G401 (cell line): ENCODE measurements around the gene RUVBL1. TPM values are rescaled to one million over a fixed set of nuclear protein-coding genes. Genes with fewer than 3 reads are reported as not detected.

Experiments
- DNase-seq: peaks from one replicate; pipeline ENCODE4 v3.0.0-alpha.2; 2015; ENCODE audit warnings: low spot score
- in situ Hi-C: cut with HindIII; loops from 2 replicates; pipeline ENCODE4 v1.10.0; 2016; ENCODE audit warnings: low sequenced_read_pairs, mixed read lengths
- total RNA-seq: library from RNA; depleted of rRNA; stranded (reverse); fragments of >200 nt; shearing (Covaris generic); gene quantifications from 2 replicates; pipeline ENCODE4 v1.2.3, GENCODE V29; 2014

The RUVBL1 gene
- total RNA-seq, 1 experiment from 2014 or later: 177 TPM

DNA sequence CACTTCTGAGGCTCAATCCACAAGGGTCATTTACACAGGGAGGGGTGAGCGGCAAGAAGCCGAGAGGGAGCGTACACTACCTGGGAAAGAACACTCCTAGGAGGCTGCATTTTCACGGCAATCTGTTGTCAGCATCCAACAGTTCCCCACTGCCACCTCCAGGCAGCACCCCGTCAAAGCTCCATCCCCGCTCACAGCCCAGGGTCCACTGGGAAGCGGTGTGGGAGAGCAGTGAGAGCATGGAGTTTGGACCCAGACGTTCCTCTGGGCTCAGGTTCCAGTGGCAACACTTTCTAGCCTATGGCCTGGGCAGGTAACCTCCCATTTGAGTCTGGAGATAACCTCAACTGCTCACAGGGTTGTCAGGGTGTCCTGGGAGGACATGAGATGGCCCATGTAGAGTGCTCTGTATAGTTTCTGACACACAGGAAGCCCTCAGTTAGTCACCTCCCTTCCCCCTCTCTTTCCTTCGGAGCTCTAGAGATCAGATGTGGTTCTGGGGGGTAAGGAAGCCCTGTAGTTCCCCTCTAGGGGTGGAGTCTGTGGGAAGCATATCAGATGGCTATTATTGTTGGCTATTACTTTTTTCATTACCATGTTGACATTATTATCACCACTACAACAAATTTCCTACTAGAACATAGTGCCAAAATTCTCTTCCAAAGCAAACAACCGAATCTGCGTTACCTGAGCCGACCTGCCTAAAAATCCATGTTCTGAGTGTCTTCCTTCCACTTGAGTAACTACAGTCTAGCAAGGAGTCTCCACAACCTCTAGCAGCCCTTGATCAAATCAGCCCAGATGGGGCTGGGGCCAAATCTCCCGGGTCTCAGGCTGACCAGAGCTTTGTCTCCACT is 29.1 kb downstream of the RUVBL1 start:
- DNase-seq: no peak
- in situ Hi-C loops: no loop called here

DNA sequence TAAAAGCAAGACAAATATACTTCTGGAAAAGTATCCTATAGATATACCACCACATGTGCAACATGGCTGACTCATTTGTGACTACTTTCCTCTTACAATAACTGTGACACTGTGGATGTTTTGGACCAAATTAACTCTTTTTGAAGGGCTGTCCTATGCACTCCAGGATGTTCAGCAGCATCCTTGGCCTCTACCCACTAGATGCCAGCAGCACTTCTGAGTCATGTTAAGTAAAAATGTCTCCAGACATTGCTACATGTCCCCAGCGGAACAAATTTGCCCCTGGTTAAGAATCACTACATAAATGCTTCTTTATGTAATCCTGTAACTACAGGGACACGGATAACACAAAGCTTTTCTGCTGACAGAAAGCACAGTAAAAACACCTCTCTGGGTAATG is 32.0 kb downstream of the RUVBL1 start:
- in situ Hi-C loops: no loop called here

GRCh38 chr3:128089135-128089534 is 34.5 kb downstream of the RUVBL1 start:
- no peak for DNase-seq
- in situ Hi-C loops: no loop called here

More for the DNA sequence above, 32.0 kb downstream of the RUVBL1 start:
- no peak for DNase-seq

GRCh38 chr3:128084675-128085021 is 39.0 kb downstream of the RUVBL1 start:
- in situ Hi-C loops: no loop called here
- no peak for DNase-seq

DNA sequence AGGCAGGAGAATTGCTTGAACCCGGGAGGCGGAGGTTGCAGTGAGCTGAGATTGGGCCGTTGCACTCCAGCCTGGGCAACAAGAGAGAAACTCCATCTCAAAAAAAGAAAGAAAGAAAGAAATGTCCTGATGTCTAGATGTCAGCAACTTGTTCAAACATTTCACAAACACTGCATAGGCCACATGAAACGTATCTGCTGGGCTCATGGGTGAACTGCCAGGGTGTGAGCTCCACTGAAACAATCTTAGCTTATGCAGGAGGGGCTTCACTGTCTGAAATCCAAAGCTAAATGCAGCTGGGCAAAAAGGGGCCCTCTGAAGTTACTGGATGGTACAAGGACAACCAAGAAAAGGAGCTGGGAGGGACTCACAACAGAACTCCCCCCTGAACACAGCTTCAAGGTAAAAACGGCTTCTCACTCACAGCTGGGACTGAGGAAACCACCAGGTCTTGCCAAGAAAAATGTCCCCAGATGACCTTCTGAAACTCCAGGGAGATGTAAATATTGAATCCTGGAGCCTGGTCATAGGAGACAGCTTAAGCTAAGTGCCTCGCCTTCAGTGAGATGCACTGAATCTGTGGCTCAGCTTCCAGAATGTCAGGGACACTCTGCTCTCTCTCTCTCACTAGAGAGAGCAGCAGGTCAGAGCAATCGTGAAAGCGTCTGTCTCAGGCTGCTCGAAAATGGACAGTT is 39.5 kb downstream of the RUVBL1 start:
- in situ Hi-C loops: no loop called here
- DNase-seq: no peak

DNA sequence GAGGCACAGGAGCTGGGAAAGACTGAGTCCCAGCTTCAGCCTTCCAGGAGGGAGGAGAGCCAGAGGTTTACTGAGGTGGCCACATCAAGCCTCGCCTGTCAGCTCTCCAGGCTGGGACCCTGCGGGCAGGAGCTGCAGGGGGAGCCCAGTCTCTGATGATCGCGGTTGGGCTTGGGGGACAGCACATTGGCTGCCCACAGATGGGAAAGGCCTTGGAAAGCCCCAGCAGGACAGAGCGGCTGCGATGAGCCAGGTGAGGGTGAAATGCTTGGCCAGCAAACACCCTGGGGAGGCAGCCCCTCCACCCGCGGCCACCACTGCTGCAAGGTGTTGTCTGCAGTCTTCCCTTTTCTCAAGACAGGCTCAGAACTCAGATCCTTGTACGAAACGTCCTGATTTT is 40.2 kb downstream of the RUVBL1 start:
- in situ Hi-C loops: no loop called here
- no peak for DNase-seq

- DNase-seq: no peak
- in situ Hi-C loops: no loop called here
These were observed 41.1 kb downstream of the RUVBL1 start for GRCh38 chr3:128082546-128082945.

DNA sequence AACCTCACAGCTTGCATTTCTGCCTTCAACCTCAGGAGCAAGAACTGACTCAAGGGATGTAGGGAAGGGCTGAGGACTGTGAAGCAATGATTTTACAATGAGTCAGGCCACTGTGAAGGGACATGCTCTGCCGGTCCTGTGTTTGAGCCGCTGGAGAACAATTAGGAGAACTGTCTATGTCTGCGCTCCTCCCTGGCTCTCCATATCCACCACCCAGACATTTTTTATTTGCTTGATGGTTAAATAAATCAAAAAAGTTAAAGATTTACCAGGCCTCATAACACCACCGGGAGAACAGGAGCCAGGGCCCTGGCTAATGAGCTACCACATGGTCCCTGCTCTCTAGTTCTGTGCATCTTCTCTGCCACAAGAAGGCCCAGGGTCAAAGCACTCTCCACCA is 41.8 kb downstream of the RUVBL1 start:
- DNase-seq: no peak
- in situ Hi-C loops: no loop called here

DNA sequence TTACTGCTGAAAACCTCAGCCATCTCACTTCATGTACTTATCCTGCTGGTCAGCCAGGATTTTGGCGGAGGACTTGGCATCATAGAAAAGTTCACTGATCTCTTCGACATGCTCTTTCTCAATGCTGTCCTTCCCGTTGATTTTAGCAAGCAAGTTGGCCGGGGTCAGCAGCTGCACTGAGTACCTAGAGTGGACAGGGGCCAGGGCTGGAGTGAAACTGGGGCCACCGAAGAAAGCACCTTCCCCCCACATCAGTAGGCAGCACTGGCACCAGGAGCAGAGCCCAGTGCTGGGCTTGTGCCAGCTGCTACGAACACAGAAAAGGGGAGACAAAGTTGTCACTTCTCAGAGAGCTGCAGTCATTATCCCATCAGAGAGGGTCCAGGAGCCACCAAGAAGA is 42.4 kb downstream of the RUVBL1 start:
- DNase-seq: no peak
- in situ Hi-C loops: no loop called here

DNA sequence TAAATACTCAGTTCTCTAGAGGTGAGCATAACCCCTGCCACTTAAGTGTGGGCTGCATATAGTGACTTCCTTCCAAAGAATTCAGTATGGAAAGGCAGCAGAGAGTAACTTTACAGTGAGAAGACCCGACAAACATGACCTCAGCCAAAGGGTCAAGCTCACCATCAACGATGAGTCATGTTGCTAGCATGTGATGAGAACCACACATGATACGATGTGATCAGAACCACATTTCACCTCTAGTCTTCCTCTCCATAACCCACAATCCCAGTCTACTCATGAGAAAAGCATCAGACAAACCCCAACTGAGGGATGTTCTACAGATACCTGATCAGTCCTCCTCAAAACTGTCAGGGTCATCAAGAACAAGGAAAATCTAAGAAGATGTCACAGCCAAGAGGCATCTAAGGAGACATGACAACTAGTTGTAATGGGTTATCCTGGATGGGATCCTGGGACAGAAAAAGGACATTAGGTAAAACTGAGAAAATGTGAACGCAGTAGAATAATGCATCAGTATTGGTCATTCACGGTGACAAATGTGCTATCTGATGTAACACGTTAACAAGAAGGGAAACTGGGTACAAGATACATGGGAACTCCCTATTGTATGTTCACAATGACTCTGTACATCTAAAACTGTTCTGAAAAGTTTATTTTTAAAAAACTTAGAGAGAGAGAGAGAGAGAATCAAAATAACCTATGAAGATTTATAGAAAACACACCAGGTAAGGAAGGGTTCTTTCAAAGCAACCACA is 43.1 kb downstream of the RUVBL1 start:
- no peak for DNase-seq
- in situ Hi-C loops: no loop called here

DNA sequence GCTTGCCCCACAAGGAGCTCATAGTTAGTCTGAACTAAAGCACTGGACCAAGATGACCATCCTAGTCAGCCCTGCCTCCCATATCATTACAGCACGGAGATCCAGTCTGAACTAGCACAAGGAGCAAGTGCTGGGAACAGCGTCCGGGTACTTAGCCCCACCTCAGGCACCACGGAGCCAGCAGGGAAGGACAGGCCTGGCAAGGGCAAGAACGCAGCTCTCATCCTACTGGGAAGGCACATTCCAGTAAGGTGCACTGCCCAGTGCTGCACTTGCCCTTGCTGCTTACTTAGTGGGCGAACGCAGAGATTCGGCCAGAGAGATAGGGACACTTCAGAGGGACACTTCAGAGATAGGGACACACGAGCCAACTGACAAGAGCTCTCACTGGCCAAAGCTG is 43.8 kb downstream of the RUVBL1 start:
- no peak for DNase-seq
- in situ Hi-C loops: no loop called here

DNA sequence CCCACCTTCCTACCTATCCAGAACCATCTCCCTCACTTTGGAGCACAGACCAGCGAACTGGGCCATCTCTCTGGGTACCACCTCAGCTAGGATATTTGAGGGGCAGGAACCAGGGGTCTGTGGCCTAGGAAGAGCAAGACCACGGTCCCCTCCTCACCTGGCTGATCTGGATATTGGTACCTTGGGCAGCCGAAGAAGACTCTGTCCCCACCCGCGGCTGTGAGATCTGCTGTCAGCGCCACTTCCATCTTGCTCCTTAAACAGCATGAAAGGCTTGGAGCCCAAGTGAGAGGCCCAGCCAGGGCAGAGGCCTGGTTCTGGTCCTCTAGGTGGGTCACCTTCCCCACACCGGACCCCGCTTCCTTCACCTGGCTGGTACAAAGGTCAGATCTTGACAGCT is 44.7 kb downstream of the RUVBL1 start:
- DNase-seq: no peak
- in situ Hi-C loops: no loop called here

DNA sequence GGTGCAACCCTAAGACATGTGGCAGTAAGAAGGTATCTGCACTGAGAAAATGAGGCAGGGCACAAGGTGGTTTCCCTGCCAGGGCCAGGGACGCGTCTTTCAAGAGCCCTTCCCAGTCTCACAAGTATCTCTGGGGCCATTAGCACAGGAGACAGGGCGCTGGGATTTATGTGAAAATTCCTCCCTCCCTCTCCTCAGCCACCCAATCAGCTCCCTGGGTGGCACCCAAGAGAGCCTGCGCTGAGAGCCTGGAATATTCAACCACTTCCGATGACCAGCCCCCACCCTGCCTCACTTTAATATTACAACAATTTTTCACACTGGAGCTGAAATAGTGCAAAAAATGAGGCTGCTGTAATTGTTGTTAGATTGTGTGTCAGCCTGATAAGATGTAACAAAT is 45.3 kb downstream of the RUVBL1 start:
- in situ Hi-C loops: no loop called here

GRCh38 chr3:128077665-128078064 is 45.9 kb downstream of the RUVBL1 start:
- no peak for DNase-seq
- in situ Hi-C loops: no loop called here

More for the DNA sequence above, 45.3 kb downstream of the RUVBL1 start:
- no peak for DNase-seq

- in situ Hi-C loops: no loop called here
- peak; percentile 21 for DNase-seq
These were observed 46.4 kb downstream of the RUVBL1 start for GRCh38 chr3:128077202-128077624.

DNA sequence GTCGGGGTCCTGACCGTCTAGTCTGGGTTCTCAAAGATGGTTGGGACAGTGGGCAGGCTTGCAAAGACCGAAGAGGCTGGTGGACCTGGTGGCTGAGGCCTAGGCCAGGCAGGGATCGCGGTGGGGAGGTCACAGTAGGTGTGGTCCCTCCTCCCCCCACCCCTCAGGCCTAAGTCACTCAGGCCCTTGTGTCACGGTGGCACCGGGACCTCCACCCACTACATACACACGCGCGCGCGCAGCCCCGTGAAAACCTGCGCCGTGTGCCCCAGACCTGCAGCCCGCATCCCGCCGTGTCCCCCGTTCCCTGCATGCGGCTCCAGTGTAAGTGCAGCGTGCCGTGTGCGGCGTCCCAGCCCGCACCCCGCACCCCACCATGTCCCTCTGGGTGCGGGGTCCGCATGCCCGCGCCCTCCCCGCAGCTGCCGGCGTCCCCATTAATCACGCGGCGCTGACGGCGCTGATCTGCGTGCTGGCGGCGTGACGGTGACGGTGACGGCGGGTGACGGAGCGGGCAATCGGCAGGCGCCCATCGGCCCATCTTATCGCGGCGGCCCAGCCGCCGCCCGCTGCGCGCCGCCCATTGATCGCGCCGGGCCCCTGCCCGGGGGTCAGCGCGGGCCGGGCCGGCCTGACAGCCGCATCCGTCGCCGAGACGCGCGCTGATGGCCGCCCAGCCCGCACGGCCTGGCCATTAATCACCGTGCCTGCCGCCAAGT is 47.0 kb downstream of the RUVBL1 start:
- in situ Hi-C loops: no loop called here
- DNase-seq: peak; percentile 76

- in situ Hi-C loops: no loop called here
- peak; percentile 88 for DNase-seq
These were observed 47.8 kb downstream of the RUVBL1 start for GRCh38 chr3:128075522-128076482.

DNA sequence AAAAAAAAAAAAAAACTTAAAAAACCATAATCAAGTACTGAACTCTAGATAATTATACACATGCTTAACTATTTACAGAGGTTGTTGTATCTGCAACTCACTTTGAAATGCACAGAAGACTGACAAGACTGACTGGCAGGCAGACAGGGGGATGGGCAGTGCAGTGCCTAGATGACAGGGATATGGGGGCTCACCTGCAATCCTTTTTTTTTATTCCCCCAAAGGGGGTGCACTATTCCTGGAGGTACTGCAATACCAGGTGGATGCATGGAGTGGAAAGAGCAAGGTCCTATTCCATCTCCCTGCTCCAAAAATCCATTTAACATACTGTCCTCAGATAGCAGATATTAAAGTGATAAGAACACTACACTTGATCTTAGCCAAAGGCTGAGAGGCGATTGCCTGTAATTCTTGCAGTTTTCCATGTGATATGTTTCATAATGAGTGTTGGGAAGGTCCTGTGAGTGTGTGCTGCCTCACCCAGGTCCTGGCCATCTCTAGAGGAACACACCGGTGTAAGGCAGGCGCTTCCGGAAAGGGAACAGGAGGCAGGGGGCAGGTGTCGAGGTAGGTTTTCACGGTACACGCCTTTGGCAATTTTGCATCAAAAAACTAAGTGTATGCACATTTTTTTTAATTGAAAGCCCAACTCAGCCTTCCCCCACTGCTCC is 48.6 kb downstream of the RUVBL1 start:
- DNase-seq: no peak
- in situ Hi-C loops: no loop called here
